Parathyroid adenoma (tissue), 2 donors: ENCODE results near the gene PRKCA.

ENCODE experiments used
- H2AFZ ChIP-seq: fragments of 300-600 bp; sonication (generic); one replicate; pipeline ENCODE4 v1.7.0; 2017; ENCODE audit warnings: antibody characterized with exemption, mild to moderate bottlenecking
- H3K27ac ChIP-seq: fragments of 300-600 bp; sonication (generic); one replicate; pipeline ENCODE4 v1.7.0; 2017
- H3K27me3 ChIP-seq: fragments of 300-600 bp; sonication (generic); one replicate; pipeline ENCODE4 v1.7.0; 2017; ENCODE audit warnings: low read length; ENCODE audit not compliant: control insufficient read depth, insufficient read depth
- H3K36me3 ChIP-seq: fragments of 300-600 bp; sonication (generic); one replicate; pipeline ENCODE4 v1.7.0; 2017; ENCODE audit warnings: low read length; ENCODE audit not compliant: control insufficient read depth, insufficient read depth
- H3K4me1 ChIP-seq: fragments of 300-600 bp; sonication (generic); one replicate; pipeline ENCODE4 v1.7.0; 2017; ENCODE audit warnings: control low read depth
- H3K4me2 ChIP-seq: fragments of 300-600 bp; sonication (generic); one replicate; pipeline ENCODE4 v1.7.0; 2017; ENCODE audit warnings: low read length
- H3K4me3 ChIP-seq: fragments of 300-600 bp; sonication (generic); one replicate; pipeline ENCODE4 v1.7.0; 2017; ENCODE audit warnings: low read depth, low read length
- H3K79me2 ChIP-seq: fragments of 300-600 bp; sonication (generic); one replicate; pipeline ENCODE4 v1.7.0; 2017; ENCODE audit warnings: control low read depth
- H3K9ac ChIP-seq: fragments of 300-600 bp; sonication (generic); one replicate; pipeline ENCODE4 v1.7.0; 2017; ENCODE audit warnings: mild to moderate bottlenecking
- H3K9me3 ChIP-seq: fragments of 300-600 bp; sonication (generic); one replicate; pipeline ENCODE4 v1.7.0; 2017; ENCODE audit warnings: low read length; ENCODE audit not compliant: control insufficient read depth
- CTCF ChIP-seq: fragments of 300-600 bp; sonication (generic); IDR thresholded peaks from one replicate; pipeline ENCODE4 v1.7.0; 2017; ENCODE audit warnings: antibody characterized with exemption, mild to moderate bottlenecking
- donor health status: primary hyperparathyroidism.

Gene PRKCA

GRCh38 chr17:66468241-66469087 lies 166.1 kb downstream of the PRKCA start:
- Histone ChIP-seq H2AFZ (no peak overlapping the region), H3K4me1 (no peaks in the 10 kb centered on the region), H3K9ac (no peak overlapping the region), H3K9me3 (no peaks in the 10 kb centered on the region), H3K27me3 (no peaks in the 10 kb centered on the region), H3K36me3 (no peaks in the 10 kb centered on the region), H3K79me2 (no peaks in the 10 kb centered on the region), H3K27ac (no peak overlapping the region), H3K4me2 (no peak overlapping the region), H3K4me3 (no peak overlapping the region)
- no peak for TF ChIP-seq CTCF

- Histone ChIP-seq H3K9me3 (no peaks in the 10 kb centered on the region), H3K27me3 (no peaks in the 10 kb centered on the region), H3K27ac (no peak overlapping the region), H3K36me3 (no peaks in the 10 kb centered on the region), H3K9ac (no peak overlapping the region), H3K79me2 (no peaks in the 10 kb centered on the region), H3K4me1 (no peaks in the 10 kb centered on the region), H3K4me3 (no peak overlapping the region), H2AFZ (no peak overlapping the region), H3K4me2 (no peak overlapping the region)
- TF ChIP-seq CTCF: no peak
Measured at GRCh38 chr17:66469088-66469442, 166.7 kb downstream of the PRKCA start.

GRCh38 chr17:66469461-66469860 lies 167.0 kb downstream of the PRKCA start:
- H3K4me1 ChIP-seq: no peaks in the 10 kb centered on the region

GRCh38 chr17:66469890-66470289 lies 167.5 kb downstream of the PRKCA start:
- Histone ChIP-seq H3K9me3 (no peaks in the 10 kb centered on the region), H3K4me2 (no peak overlapping the region), H2AFZ (no peak overlapping the region), H3K4me1 (no peaks in the 10 kb centered on the region), H3K79me2 (no peaks in the 10 kb centered on the region), H3K27ac (no peak overlapping the region), H3K9ac (no peak overlapping the region), H3K27me3 (no peaks in the 10 kb centered on the region), H3K36me3 (no peaks in the 10 kb centered on the region), H3K4me3 (no peak overlapping the region)
- no peak for TF ChIP-seq CTCF

More at GRCh38 chr17:66469461-66469860, 167.0 kb downstream of the PRKCA start:
- no peak for TF ChIP-seq CTCF
- no peak overlapping the region for H3K4me3 ChIP-seq
- no peaks in the 10 kb centered on the region for H3K79me2 ChIP-seq
- H3K9ac ChIP-seq: no peak overlapping the region
- H3K36me3 ChIP-seq: no peaks in the 10 kb centered on the region
- no peaks in the 10 kb centered on the region for H3K9me3 ChIP-seq
- no peak overlapping the region for H3K4me2 ChIP-seq
- no peak overlapping the region for H2AFZ ChIP-seq
- H3K27me3 ChIP-seq: no peaks in the 10 kb centered on the region
- no peak overlapping the region for H3K27ac ChIP-seq

- Histone ChIP-seq H3K36me3 (no peaks in the 10 kb centered on the region), H3K4me1 (no peaks in the 10 kb centered on the region), H3K27me3 (no peaks in the 10 kb centered on the region), H3K9me3 (no peaks in the 10 kb centered on the region), H3K9ac (no peak overlapping the region), H3K79me2 (no peaks in the 10 kb centered on the region), H2AFZ (no peak overlapping the region), H3K4me3 (no peak overlapping the region), H3K4me2 (no peak overlapping the region), H3K27ac (no peak overlapping the region)
- no peak for TF ChIP-seq CTCF
Measured at GRCh38 chr17:66472123-66472522, 169.7 kb downstream of the PRKCA start.
